GM12878 (cell line): Measurements from ENCODE around the gene HM13.

Source experiments
- BCL3 ChIP-seq: IDR thresholded peaks from 2 replicates; pipeline ENCODE4 v1.6.1; 2011; ENCODE audit warnings: borderline replicate concordance, low read depth, mild to moderate bottlenecking, moderate library complexity, low read length; ENCODE audit not compliant: insufficient read depth, poor library complexity, severe bottlenecking
- BHLHE40 ChIP-seq, 2 experiments: fragments of 450-650 bp in 1 of 2; IDR thresholded peaks; 2 replicates each; pipeline ENCODE4 v1.6.1; 2011 to 2017; ENCODE audit warnings: low read depth in 2 of 2, borderline replicate concordance in 1 of 2, improper control_type of control experiment in 1 of 2, low read length in 1 of 2, mild to moderate bottlenecking in 1 of 2
- CTCF ChIP-seq, 3 experiments: IDR thresholded peaks in 2 of 3; conservative IDR thresholded peaks in 1 of 3; 2 replicates each; pipeline ENCODE4 v1.5.1; 2011; ENCODE audit warnings: low read depth in 3 of 3, low read length in 3 of 3, mild to moderate bottlenecking in 3 of 3, control low read depth in 2 of 3, moderate library complexity in 2 of 3, inconsistent platforms in 1 of 3, mixed read lengths in 1 of 3; ENCODE audit not compliant: control insufficient read depth in 2 of 3, insufficient read depth in 1 of 3; ENCODE audit errors: extremely low read depth in 1 of 3
- EGR1 ChIP-seq, 2 experiments: IDR thresholded peaks; 1 replicate in 1 of 2; 2 replicates in 1 of 2; pipeline ENCODE4 v1.6.1; 2011 to 2012; ENCODE audit warnings: low read depth in 2 of 2, low read length in 2 of 2, borderline replicate concordance in 1 of 2, mild to moderate bottlenecking in 1 of 2, moderate library complexity in 1 of 2
- ELK1 ChIP-seq: IDR thresholded peaks from 2 replicates; pipeline ENCODE4 v1.6.1; 2012; ENCODE audit warnings: low read depth, low read length, improper control_type of control experiment
- EP300 ChIP-seq, 2 experiments: fragments of 150-350 bp in 1 of 2; IDR thresholded peaks; 2 replicates each; pipeline ENCODE4 v1.6.1; 2011 to 2012; ENCODE audit warnings: low read depth in 2 of 2, low read length in 2 of 2, borderline replicate concordance in 1 of 2, improper control_type of control experiment in 1 of 2, inconsistent platforms in 1 of 2; ENCODE audit not compliant: control insufficient read depth in 1 of 2
- NRF1 ChIP-seq: conservative IDR thresholded peaks from 2 replicates; pipeline ENCODE4 v1.6.1; 2011; ENCODE audit warnings: mild to moderate bottlenecking, low read depth, low read length, improper control_type of control experiment
- POLR2A ChIP-seq: IDR thresholded peaks from 2 replicates; pipeline ENCODE4 v1.6.1; 2011; ENCODE audit warnings: low read depth, mild to moderate bottlenecking, low read length
- POLR2AphosphoS5 ChIP-seq: IDR thresholded peaks from 2 replicates; pipeline ENCODE4 v1.6.1; 2011; ENCODE audit warnings: mild to moderate bottlenecking, low read length, inconsistent platforms
- REST ChIP-seq: IDR thresholded peaks from 2 replicates; pipeline ENCODE4 v1.6.1; 2012; ENCODE audit warnings: mild to moderate bottlenecking, low read depth, low read length
- RFX5 ChIP-seq: IDR thresholded peaks from 2 replicates; pipeline ENCODE4 v1.6.1; 2011; ENCODE audit warnings: low read depth, low read length, improper control_type of control experiment
- SMAD5 ChIP-seq: IDR thresholded peaks from 2 replicates; pipeline ENCODE4 v1.6.1; 2016; ENCODE audit warnings: antibody characterized with exemption, low read depth
- SRF ChIP-seq, 2 experiments: IDR thresholded peaks; 2 replicates each; pipeline ENCODE4 v1.6.1; 2011; ENCODE audit warnings: low read depth in 2 of 2, low read length in 2 of 2, mild to moderate bottlenecking in 1 of 2, moderate library complexity in 1 of 2
- ZNF687 ChIP-seq: fragments of 450-650 bp; IDR thresholded peaks from 2 replicates; pipeline ENCODE4 v1.6.1; 2017; ENCODE audit warnings: mild to moderate bottlenecking, moderate library complexity

GRCh38 chr20:31595380-31595653 lies 81.1 kb downstream of the HM13 start:
- no peak for TF ChIP-seq NRF1
- TF ChIP-seq ZNF687 = no peak
- no peak for TF ChIP-seq SRF (IDR thresholded peaks at IDR 0.05; ENCODE audit: low read depth in 2 of 2, low read length in 2 of 2)
- TF ChIP-seq POLR2A = no peak
- no peak for TF ChIP-seq EGR1 (IDR thresholded peaks at IDR 0.05; ENCODE audit: borderline replicate concordance in 1 of 2, low read depth in 2 of 2, low read length in 2 of 2)
- no peak for TF ChIP-seq EP300 (IDR thresholded peaks at IDR 0.05; ENCODE audit: borderline replicate concordance in 1 of 2, control insufficient read depth in 1 of 2, low read depth in 2 of 2, low read length in 2 of 2)
- TF ChIP-seq POLR2AphosphoS5 = no peak
- TF ChIP-seq BHLHE40 (IDR thresholded peaks at IDR 0.05; ENCODE audit: borderline replicate concordance in 1 of 2, low read depth in 2 of 2, low read length in 1 of 2) = no peak
- no peak for TF ChIP-seq CTCF (IDR thresholded peaks at IDR 0.05 in 2 of 3, conservative IDR thresholded peaks at IDR 0.05 in 1 of 3; ENCODE audit: control insufficient read depth in 2 of 3, extremely low read depth in 1 of 3, insufficient read depth in 1 of 3, low read depth in 3 of 3, low read length in 3 of 3)
- no peak for TF ChIP-seq SMAD5
- TF ChIP-seq REST = no peak
- TF ChIP-seq ELK1 = no peak
- no peak for TF ChIP-seq BCL3
- TF ChIP-seq RFX5 = no peak
